ENCODE results near the gene GJB5.

GJB5 gene

DNA sequence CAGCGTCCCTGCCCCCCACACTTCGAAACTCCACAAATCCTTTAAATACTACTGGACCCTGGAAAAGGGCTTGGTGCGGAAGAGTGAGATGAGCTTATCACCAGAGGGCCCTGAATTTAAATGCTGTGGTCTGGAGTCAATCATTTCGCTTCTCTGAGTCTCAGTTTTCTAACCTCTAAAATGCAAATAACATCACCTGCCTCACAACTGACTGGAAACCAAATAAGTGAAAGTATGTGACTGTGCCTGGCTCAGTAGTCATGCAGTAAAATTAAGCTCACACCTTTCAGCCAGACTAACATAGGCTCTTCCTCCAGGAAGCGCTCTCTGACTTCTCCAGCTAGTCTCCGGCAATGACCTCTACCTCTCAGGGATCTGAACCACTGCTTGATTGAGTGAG is 42.1 kb downstream of the GJB5 start:
- DNase-seq = no peak

DNA sequence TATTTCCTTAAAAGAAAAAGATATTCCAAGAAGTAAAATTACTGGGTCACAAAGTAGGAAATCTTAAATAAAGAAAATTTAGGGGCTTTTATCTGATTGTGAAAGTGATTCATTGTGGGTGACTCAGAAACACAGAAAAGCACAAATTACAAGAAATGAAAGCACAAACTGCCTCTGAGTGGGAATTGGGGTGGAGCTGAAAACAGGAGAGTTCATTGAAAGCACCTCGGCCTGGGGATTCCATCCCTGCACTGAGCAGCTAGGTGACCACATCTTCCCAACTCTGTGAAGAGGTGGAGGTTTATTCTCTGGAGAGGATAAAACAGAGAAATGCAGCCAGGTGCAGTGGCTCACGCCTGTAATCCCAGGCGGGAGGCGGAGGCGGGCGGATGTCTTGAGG is 45.4 kb downstream of the GJB5 start:
- no peak for DNase-seq

DNA sequence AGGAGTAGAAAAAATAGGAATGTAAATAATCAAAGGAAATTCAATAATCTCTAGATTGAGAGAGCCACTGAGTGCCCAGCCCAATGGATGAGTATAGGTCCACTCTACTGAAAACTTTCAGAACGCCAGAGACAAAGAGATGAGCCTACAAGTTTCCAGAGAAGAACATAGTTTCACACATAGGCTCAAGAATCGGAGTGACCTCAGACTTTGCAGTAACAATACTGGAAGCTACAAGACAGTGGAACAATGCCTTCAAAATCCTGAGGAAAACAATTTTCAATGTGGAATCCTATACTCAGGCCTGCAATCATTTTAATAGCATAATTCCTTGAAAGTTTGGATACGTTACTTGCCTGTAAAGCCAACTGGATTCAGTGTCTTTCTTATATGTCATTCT is 48.9 kb downstream of the GJB5 start:
- DNase-seq = no peak

DNA sequence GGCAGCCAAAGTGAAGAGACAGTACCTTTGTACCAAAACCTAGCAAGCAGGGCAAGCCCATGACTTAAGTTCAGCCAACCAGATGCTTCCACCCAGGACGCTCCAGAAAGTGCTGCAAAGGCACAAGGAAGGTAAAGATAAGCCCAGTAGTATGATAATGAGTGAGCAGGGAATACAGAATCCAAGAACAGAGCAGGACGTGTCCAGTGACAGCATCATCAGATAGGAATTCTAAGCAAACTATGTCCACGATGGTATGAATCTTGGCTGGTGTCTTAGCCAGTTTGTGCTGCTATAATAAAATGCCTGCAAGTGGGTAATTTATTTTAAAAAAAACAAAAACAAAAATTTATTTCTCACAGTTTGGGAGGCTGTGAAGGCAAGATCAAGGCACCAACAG is 51.5 kb downstream of the GJB5 start:
- DNase-seq = no peak
